Measurements from ENCODE around the gene EP400.
"Not testable (repeated sequence)": the region's sequence is repeated elsewhere in the genome, so short reads cannot be mapped to it uniquely, and the experiment has no call there.

The EP400 gene

GRCh38 chr12:132043216-132043615 is 93.5 kb downstream of the EP400 start:
- no peak for DNase-seq (ENCODE audit: low read depth in 2 of 3, low spot score in 2 of 3)

- no peak for DNase-seq (ENCODE audit: low read depth in 2 of 3, low spot score in 2 of 3)
Observed at GRCh38 chr12:132043770-132044467, 94.2 kb downstream of the EP400 start.

- DNase-seq (ENCODE audit: low read depth in 2 of 3, low spot score in 2 of 3), result no peak
Observed at GRCh38 chr12:132044661-132045412, 95.1 kb downstream of the EP400 start.

- no peak for DNase-seq (ENCODE audit: low read depth in 2 of 3, low spot score in 2 of 3)
Observed at GRCh38 chr12:132045751-132046150, 96.0 kb downstream of the EP400 start.

GRCh38 chr12:132046561-132046960 is 96.8 kb downstream of the EP400 start:
- no peak for DNase-seq (ENCODE audit: low read depth in 2 of 3, low spot score in 2 of 3)

DNA sequence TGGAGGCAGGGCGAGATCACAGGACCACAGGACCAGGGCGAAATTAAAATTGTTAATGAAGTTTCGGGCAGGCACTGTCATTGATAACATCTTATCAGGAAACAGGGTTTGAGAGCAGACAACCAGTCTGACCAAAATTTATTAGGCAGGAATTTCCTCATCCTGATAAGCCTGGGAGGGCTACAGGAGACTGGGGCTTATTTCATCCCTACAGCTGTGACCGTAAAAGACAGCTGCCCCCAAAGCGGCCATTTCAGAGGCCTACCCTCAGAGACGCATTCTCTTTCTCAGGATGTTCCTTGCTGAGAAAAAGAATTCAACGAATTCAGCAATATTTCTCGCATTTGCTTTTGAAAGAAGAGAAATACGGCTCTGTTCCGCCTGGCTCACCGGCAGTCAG is 97.9 kb downstream of the EP400 start:
- not testable (repeated sequence) for DNase-seq (ENCODE audit: low read depth in 2 of 3, low spot score in 2 of 3)

- no peak for DNase-seq (ENCODE audit: low read depth in 2 of 3, low spot score in 2 of 3)
Observed at GRCh38 chr12:132049442-132049841, 99.7 kb downstream of the EP400 start.

GRCh38 chr12:132049876-132050275 is 100.1 kb downstream of the EP400 start:
- DNase-seq (ENCODE audit: low read depth in 2 of 3, low spot score in 2 of 3), result no peak

DNA sequence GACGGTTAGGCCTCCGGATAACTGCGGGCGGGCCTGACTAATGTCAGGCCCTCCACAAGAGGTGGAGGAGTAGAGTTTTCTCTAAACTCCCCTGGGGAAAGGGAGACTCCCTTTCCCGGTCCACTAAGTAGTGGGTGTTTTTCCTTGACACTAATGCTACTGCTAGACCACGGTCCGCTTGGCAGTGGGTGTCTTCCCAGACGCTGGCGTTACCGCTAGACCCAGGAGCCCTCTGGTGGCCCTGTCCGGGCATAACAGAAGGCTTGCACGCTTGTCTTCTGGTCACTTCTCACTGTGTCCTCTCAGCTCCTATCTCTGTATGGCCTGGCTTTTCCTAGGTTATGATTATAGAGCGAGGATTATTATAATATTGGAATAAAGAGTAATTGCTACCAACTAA is 102.0 kb downstream of the EP400 start:
- not testable (repeated sequence) for DNase-seq (ENCODE audit: low read depth in 2 of 3, low spot score in 2 of 3)

DNA sequence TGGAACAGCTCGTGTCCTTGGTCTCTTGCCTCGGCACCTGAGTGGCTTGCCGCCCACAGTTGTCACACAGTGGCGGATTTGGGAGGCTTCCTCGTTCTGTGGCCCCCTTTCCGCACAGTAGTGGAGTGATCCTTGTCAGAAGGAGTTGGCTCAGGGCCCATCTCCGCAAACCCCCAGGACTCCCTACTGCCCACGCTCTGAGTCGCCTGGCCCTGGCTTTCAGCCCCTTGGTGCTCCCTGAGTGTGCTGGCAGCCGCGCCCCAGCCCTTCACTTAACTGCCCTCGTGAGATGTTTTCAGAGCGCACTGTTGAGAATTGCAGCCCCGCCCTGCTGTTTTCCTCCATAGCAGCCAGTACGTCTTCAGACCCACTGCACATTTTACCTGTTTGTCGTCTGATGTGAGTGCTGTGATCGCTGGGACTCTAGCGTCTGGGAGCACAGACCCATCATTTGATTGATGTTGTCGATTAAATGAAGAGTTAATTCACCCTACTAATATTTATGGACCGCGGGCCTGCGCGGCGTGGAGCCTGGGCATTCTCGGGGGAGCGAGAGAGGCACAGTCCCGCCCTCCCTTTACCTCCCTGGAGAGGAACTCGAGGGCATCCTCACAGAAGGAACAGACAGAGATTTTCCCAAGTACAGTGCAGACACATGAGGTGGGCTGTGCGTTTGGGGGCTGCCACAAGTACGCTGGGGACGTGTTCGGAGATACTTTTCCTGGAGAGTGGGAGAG is 102.6 kb downstream of the EP400 start:
- DNase-seq (ENCODE audit: low read depth in 2 of 3, low spot score in 2 of 3), result no peak

DNA sequence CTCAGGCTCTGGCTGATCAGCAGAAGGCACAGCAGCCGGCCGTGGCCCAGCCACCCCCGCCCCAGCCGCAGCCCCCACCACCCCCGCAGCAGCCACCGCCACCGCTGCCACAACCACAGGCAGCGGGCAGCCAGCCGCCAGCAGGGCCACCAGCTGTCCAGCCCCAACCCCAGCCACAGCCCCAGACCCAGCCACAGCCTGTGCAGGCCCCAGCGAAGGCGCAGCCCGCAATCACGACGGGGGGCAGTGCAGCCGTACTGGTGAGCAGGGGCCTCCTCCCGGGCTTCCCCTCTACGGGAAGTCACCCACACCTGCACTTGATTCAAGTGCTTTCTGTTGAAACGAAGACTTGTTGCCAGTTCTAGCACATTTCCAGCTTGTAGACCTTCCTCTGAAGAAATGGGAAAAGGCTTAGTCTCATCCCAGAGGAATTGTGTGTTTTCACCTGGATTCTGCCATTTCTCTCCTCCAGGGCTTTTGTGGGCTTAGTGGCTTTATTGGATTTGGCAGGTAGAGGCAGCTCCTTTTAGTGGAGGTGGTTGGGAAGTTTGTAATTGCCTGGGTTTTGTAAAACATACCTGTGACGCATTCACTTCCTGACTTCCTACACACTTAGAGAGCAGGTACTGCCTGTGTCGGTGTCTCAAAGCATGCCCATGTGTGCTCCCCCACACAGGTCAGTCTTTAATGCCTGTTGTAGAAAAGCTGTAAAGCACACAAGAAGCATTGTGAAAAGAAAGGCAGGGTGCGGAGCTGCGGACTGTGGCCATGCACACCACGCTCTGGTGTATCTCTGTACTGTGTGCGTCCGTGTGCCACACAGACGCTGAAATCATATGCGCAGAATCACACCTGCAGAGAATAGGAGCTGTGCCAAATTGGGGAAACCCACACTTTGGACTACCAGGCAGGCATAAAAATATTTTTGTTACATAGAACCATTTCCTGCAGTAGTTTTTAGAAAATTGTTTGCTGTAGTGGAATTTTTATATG is 103.9 kb downstream of the EP400 start:
- DNase-seq (ENCODE audit: low read depth in 2 of 3, low spot score in 2 of 3), result no peak

GRCh38 chr12:132054983-132055382 is 105.2 kb downstream of the EP400 start:
- DNase-seq (ENCODE audit: low read depth in 2 of 3, low spot score in 2 of 3), result no peak

GRCh38 chr12:132055535-132056096 is 105.9 kb downstream of the EP400 start:
- no peak for DNase-seq (ENCODE audit: low read depth in 2 of 3, low spot score in 2 of 3)

GRCh38 chr12:132056320-132056719 is 106.6 kb downstream of the EP400 start:
- DNase-seq (ENCODE audit: low read depth in 2 of 3, low spot score in 2 of 3), result no peak

- DNase-seq (ENCODE audit: low read depth in 2 of 3, low spot score in 2 of 3), result no peak
Observed at GRCh38 chr12:132056951-132057350, 107.2 kb downstream of the EP400 start.

DNA sequence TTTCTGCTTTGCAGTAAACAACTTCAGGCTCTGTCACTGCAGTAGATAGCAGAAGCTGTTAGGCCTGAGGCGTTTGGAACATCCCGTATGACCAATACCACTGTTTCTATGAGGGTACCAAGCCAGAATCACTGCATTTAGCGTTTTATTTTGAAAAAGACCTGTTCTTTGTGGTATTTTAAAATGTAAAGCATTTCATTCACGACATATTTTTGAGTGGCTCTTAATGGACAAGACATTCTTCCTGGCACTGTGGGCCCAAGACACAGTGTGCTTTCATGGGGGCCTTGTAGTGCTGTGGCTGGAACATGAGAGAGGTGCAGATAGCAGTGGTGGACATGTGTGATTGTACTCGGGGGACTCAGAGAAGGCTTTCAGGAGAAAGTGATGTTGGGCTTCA is 107.9 kb downstream of the EP400 start:
- DNase-seq (ENCODE audit: low read depth in 2 of 3, low spot score in 2 of 3), result no peak

GRCh38 chr12:132061197-132061596 is 111.5 kb downstream of the EP400 start:
- DNase-seq (ENCODE audit: low read depth in 2 of 3, low spot score in 2 of 3), result no peak

GRCh38 chr12:132061641-132062430 is 112.1 kb downstream of the EP400 start:
- no peak for DNase-seq (ENCODE audit: low read depth in 2 of 3, low spot score in 2 of 3)

DNA sequence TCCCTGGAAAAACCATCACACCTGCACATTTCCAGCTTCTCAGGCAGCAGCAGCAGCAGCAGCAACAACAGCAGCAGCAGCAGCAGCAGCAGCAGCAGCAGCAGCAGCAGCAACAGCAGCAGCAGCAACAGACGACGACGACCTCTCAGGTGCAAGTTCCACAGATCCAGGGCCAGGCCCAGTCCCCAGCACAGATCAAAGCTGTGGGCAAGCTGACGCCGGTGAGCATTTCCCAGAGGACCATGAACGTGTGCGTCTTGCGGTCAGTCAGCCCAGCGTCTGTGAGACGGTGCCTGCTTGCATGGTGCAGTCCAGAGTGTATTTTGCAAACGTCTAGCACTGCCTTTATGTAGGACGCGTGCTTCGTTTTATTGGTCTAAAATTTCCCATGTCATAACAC is 112.7 kb downstream of the EP400 start:
- DNase-seq (ENCODE audit: low read depth in 2 of 3, low spot score in 2 of 3), result no peak

GRCh38 chr12:132063491-132063890 is 113.7 kb downstream of the EP400 start:
- no peak for DNase-seq (ENCODE audit: low read depth in 2 of 3, low spot score in 2 of 3)
